Panc1 (cell line): ENCODE results near the gene GLOD4. TPM values are rescaled to one million over a fixed set of nuclear protein-coding genes. Genes with fewer than 3 reads are reported as not detected.

Experiments
- ATAC-seq: fragments of 200-7000 bp; cut with Tn5 transposase; 2 replicates; pipeline ENCODE4 v1.9.1; 2020; ENCODE audit warnings: mild to moderate bottlenecking, moderate library complexity
- BruUV-seq: library from RNA; stranded (reverse); fragments of 400-500 nt; replicated peaks from 2 replicates; lab custom pipeline; 2021; lab: Mats Ljungman, UMichigan
- CTCF ChIA-PET: fragments of 300-600 bp; sonication (Branson Sonifier 250); formaldehyde crosslinking; loops from one replicate; lab custom pipeline; 2022; ENCODE audit warnings: antibody characterized with exemption; lab: Charles Lee
- POLR2A ChIA-PET: fragments of 300-600 bp; sonication (Branson Sonifier 250); formaldehyde crosslinking; loops from one replicate; lab custom pipeline; 2022; ENCODE audit warnings: antibody characterized with exemption; lab: Charles Lee
- DNase-seq: peaks from one replicate; pipeline ENCODE4 v3.0.0-alpha.2; 2010; ENCODE audit warnings: low read depth, low spot score
- H3K27ac ChIP-seq: 2 replicates; pipeline ENCODE4 v1.5.1; 2011; ENCODE audit warnings: mild to moderate bottlenecking, low read length, inconsistent platforms
- H3K27me3 ChIP-seq: fragments of 200-500 bp; sonication (Bioruptor generic); 2 replicates; pipeline ENCODE4 v1.6.0; 2014; ENCODE audit warnings: low read length, inconsistent platforms; ENCODE audit not compliant: control insufficient read depth, insufficient read depth
- H3K36me3 ChIP-seq: fragments of 200-500 bp; sonication (Bioruptor generic); 2 replicates; pipeline ENCODE4 v1.5.1; 2014; ENCODE audit warnings: inconsistent platforms, mild to moderate bottlenecking, low read length, moderate library complexity; ENCODE audit not compliant: control insufficient read depth, insufficient read depth
- H3K4me1 ChIP-seq: 2 replicates; pipeline ENCODE4 v1.5.1; 2011; ENCODE audit warnings: inconsistent platforms, mild to moderate bottlenecking, low read length, moderate library complexity; ENCODE audit not compliant: control insufficient read depth, insufficient read depth
- H3K4me3 ChIP-seq, 2 experiments: 2 replicates each; pipeline ENCODE4 v1.5.1; 2011 to 2012; ENCODE audit warnings: low read depth in 2 of 2, low read length in 2 of 2, mild to moderate bottlenecking in 2 of 2, inconsistent platforms in 1 of 2, moderate library complexity in 1 of 2
- H3K9me3 ChIP-seq: fragments of 200-500 bp; sonication (Bioruptor generic); 2 replicates; pipeline ENCODE4 v1.5.1; 2014; ENCODE audit warnings: low read depth, mild to moderate bottlenecking, inconsistent platforms, low read length, moderate library complexity; ENCODE audit not compliant: control insufficient read depth, insufficient read depth
- CTCF ChIP-seq: fragments of 450-650 bp; IDR thresholded peaks from 2 replicates; pipeline ENCODE4 v1.5.1; 2017; ENCODE audit warnings: mild to moderate bottlenecking
- POLR2AphosphoS5 ChIP-seq: IDR thresholded peaks from 2 replicates; pipeline ENCODE4 v1.6.1; 2012; ENCODE audit warnings: mild to moderate bottlenecking, low read depth, low read length, moderate library complexity
- REST ChIP-seq, 2 experiments: IDR thresholded peaks; 2 replicates each; pipeline ENCODE4 v1.6.1; 2011 to 2012; ENCODE audit warnings: low read depth in 2 of 2, control low read depth in 1 of 2, low read length in 1 of 2, mild to moderate bottlenecking in 1 of 2, moderate library complexity in 1 of 2; ENCODE audit not compliant: insufficient read depth in 1 of 2
- SIN3A ChIP-seq: IDR thresholded peaks from 2 replicates; pipeline ENCODE4 v1.6.1; 2012; ENCODE audit warnings: low read depth, mild to moderate bottlenecking, low read length, moderate library complexity, borderline replicate concordance; ENCODE audit not compliant: insufficient read depth
- TCF7L2 ChIP-seq: IDR thresholded peaks from 2 replicates; pipeline ENCODE4 v1.6.1; 2011; ENCODE audit warnings: mild to moderate bottlenecking, low read depth, low read length, inconsistent platforms
- in situ Hi-C: cut with HindIII; loops from 2 replicates; pipeline ENCODE4 v1.10.0; 2016; ENCODE audit warnings: low sequenced_read_pairs, low pct_unique_long_range_greater_than_20kb
- intact Hi-C: fragments of 100-400 bp; cut with micrococcal nuclease; formaldehyde crosslinking; loops from one replicate; pipeline ENCODE4 v1.10.0; 2022; ENCODE audit not compliant: unreplicated experiment
- total RNA-seq: library from RNA; stranded (reverse); gene quantifications from one replicate; pipeline ENCODE4 v1.2.1, GENCODE V29; 2021; ENCODE audit not compliant: unreplicated experiment

The GLOD4 gene
- total RNA-seq, 1 experiment from 2014 or later, result 57.8 TPM

DNA sequence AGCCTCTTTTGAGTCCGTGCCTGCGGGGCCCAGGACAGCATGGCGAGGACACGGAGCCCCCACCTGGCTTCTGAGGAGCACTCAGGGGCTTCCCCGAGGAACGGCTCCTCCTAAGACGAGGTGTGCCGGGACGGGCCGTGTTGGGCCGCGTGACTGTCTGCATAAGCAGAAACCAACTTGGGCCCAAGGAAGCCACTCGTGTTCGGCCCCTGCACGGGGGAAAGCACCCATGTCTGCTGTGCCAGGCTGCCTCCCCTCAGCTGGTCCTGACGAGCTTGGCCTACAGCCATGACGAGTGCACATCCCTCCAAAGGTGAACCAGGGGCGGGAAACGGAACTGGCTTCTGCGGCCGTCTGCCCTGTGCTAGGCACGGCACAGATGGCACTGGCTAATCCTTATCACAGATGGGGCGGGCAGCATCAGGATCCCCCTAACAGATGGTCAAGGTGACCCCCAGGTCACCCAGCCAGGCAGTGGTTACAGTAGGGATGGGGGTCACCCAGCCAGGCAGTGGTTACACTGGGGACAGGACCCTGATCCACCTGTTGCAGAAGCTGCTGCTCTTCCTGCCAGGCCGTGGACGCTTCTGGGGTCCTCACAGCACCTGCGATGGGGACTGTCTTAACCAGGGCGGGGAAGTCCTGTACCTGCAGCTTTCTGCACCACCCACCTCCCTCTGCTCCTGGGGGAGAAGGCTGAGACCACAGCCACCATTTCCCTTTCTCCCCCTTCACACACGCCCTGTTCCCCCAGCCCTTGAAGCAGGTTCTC lies 25.6 kb upstream of the GLOD4 start:
- no peak overlapping the region for H3K27ac ChIP-seq
- H3K4me3 ChIP-seq, result no peak overlapping the region
- POLR2A ChIA-PET, result no interaction called here
- in situ Hi-C loops (no loop called here), intact Hi-C loops (no loop called here)
- no peaks in the 10 kb centered on the region for H3K27me3 ChIP-seq
- peaks cover 4% of the 10 kb centered on the region; the same call in 1 of the 2 replicates for H3K36me3 ChIP-seq
- H3K9me3 ChIP-seq, result no peaks in the 10 kb centered on the region
- CTCF ChIA-PET, result no interaction called here
- no peak for ATAC-seq
- no peak for TF ChIP-seq POLR2AphosphoS5
- no peak for TF ChIP-seq CTCF
- no peak for TF ChIP-seq REST (IDR thresholded peaks at IDR 0.05; ENCODE audit: insufficient read depth in 1 of 2, low read depth in 2 of 2, low read length in 1 of 2)
- TF ChIP-seq TCF7L2, result no peak
- no peak for TF ChIP-seq SIN3A
- DNase-seq, result no peak
- H3K4me1 ChIP-seq, result no peaks in the 10 kb centered on the region; the same call in 1 of the 2 replicates
- BruUV-seq, result no TSS peak

GRCh38 chr17:806781-807522 lies 24.9 kb upstream of the GLOD4 start:
- ChIA-PET POLR2A (no interaction called here), CTCF (no interaction called here)
- H3K4me3 ChIP-seq, result no peak overlapping the region
- intact Hi-C loops (no loop called here), in situ Hi-C loops (no loop called here)
- DNase-seq (no peak), ATAC-seq (no peak)
- TF ChIP-seq CTCF (no peak), SIN3A (no peak), REST (IDR thresholded peaks at IDR 0.05; ENCODE audit: insufficient read depth in 1 of 2, low read depth in 2 of 2, low read length in 1 of 2) (no peak), TCF7L2 (no peak), POLR2AphosphoS5 (no peak)
- no peaks in the 10 kb centered on the region for H3K9me3 ChIP-seq
- H3K27ac ChIP-seq, result no peak overlapping the region
- no peaks in the 10 kb centered on the region for H3K36me3 ChIP-seq
- H3K4me1 ChIP-seq, result no peaks in the 10 kb centered on the region; the same call in 1 of the 2 replicates
- H3K27me3 ChIP-seq, result no peaks in the 10 kb centered on the region
- no TSS peak for BruUV-seq
